NOMO-1 (cell line): ENCODE results near the gene MINDY4.

Source experiments
- DNase-seq, 2 experiments: peaks; one replicate each; lab custom pipeline; 2025; ENCODE audit not compliant: unreplicated experiment in 2 of 2; lab: John Stamatoyannopoulos, UW

The MINDY4 gene

DNA sequence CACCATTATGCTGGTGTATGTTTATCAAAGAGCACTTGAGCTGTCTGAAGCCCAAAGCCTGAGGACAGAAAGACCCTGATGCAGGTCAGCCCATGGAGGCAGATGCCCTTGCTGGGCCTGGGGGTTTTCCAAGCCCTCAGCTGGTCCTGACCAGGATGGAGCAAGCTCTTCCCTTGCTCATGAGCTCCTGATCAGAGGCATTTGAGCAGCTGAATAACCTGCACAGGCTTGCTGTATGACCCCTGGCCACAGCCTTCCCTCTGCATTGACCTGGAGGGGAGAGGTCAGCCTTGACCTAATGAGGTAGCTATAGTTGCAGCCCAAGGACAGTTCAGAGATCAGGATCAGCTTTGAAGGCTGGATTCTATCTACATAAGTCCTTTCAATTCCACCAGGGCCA lies 153.4 kb downstream of the MINDY4 start:
- DNase-seq, result no peak

DNA sequence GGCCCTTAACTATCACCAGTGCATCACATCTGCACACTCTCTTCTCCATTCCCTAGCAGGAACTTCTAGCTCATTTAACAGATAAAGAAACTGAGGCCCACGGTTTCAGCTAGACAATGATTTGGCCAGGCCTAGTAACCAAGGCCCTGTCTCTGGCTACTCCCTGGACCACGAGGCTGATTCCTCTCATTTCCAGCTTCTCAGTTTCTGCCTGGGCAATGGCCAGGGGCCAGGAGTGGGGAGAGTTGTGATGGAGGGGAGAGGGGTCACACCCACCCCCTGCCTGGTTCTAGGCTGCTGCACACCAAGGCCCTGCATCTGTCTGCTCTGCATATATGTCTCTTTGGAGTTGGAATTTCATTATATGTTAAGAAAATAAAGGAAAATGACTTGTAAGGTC lies 153.9 kb downstream of the MINDY4 start:
- DNase-seq, result no peak

DNA sequence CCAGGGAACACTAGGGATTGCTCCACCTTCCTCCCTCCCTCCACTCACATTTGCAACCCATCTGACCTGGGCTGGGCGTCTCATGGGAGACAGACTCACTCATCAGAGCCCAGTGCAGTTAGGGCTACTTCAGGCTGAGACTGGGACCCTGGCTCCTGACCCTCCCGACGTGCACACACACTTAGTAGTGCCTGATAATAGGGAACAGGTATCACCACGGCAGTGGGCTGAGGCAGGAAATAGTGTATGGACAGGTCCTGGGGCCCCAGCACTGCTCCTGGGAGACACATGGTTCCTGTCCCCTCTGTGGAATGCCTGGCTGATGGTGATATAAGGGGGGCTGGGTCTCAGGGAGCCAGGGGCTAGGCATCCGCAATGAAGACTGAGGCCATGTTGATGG lies 154.7 kb downstream of the MINDY4 start:
- no peak for DNase-seq

DNA sequence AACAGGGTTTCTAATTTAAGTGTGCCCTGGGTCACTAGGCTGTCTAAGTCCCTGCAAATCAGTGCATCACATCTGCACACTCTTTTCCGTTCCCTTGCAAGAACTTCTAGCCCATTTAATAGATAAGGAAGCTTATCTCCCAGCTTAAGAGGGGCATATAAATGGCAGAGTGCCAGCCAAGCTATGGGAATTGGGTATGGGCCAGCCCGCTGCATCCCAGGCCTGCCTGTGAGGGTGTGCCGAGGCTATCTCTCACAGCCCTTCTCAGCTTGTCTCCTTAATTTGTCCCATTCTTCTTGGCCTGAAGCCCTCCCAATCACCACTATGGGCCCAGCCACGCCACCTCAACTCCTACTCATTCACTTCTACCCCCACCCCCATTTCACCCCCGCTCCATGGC lies 155.1 kb downstream of the MINDY4 start:
- no peak for DNase-seq

DNA sequence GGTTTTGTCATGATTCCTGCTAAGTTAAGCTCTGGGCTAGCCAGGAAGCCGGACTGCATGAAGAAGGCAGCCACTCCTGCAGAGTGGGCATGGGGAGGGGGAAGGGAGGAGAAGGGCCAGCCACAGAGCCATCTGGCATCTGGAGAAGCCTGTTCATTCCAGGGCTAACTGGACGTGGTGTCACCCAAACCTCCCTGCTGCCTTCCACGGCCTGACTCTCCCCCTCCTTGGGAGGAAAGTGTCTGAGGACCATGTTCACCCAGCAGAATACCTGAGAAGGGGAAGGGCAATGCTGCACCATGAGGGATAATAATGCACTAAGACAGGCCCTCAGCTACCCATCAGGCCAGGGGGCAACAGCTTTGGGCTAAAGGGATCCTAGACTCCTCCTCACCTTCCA lies 155.8 kb downstream of the MINDY4 start:
- no peak for DNase-seq

DNA sequence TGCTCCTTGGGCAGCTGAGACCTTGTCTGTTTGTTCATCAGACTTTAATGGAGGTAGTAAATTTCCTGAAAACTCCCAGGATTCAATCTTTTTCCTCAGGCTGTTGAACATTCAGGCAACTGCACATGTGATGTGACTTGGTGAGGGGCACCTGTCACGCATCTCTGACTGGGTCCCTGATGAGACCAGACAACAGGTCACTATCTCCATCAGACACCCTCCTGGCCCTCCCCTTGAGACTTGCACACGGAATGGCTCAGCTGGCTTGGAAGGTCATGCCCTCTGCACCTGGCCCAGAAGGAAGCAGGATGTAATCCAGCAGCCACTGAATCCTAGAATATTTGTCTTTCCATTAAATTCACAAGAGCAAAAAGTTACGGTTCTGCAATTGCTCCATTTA lies 156.3 kb downstream of the MINDY4 start:
- DNase-seq, result no peak

DNA sequence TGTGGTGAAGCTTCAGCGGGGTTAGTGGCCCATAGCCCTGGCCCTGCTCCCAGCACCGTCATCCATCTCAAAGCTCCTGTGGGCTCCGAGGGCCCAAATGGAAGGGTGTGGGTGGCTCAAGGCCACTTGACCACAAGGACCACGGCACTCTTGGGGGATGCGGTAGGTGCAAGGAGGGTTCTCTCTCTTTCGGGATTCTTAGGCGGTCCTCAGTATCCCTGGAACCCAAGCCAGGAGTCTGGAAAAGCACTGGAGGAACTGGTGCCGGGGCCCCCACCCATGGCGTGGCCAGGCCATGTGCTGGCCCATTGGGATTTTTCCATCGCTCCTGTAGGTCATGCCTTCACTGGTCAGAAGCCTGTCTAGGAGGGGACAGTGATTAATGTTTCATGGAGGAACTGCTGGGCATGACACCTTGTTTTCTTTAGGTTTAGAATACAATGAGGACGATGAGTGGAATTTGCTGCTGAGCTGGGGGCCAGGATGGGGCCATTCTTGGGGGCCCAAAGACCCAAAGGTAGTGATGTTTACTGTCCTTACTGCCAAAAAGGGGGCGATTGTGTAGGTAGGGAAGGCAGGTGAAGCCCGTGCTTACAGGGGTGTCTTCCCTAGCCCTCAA lies 157.1 kb downstream of the MINDY4 start:
- DNase-seq, result no peak

DNA sequence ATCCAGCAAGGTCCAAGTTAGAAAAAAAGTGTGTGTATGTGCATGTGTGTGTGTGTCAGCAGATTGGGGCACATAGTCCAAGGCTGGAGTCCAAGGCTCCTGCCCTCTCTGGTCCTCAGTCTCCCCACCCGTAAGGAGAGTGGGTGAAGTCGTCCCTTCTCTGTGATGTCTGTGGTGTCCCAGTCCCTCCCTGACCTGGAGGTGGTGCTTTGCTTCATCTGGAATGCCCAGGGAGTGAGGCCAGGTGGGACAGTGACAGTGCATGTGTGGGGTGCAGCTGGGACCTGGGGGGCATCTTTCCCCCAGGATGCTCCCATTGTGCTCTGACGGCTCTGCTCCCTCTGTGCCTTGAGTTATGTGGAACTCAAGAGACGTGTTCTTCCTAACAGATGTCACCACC lies 158.5 kb downstream of the MINDY4 start:
- no peak for DNase-seq

DNA sequence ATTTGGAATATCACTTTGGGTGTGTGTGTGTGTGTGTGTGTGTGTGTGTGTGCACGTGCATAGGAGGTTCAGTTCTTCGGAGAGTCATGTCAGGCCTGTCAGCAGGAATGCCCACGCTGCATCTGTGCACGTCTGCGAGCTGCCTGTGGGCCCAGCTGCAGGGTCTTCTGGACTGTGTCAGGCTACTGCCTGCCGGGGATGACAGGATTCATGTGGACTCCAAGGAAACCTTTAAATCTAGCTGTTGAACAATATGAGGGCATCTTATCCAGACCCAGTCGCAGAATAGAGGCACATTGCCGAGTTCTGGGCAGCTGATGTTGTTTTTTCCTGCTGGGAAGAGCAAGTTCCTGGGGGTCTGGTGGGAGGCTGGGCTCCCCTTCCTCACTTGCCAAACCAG lies 159.4 kb downstream of the MINDY4 start:
- DNase-seq, result no peak

DNA sequence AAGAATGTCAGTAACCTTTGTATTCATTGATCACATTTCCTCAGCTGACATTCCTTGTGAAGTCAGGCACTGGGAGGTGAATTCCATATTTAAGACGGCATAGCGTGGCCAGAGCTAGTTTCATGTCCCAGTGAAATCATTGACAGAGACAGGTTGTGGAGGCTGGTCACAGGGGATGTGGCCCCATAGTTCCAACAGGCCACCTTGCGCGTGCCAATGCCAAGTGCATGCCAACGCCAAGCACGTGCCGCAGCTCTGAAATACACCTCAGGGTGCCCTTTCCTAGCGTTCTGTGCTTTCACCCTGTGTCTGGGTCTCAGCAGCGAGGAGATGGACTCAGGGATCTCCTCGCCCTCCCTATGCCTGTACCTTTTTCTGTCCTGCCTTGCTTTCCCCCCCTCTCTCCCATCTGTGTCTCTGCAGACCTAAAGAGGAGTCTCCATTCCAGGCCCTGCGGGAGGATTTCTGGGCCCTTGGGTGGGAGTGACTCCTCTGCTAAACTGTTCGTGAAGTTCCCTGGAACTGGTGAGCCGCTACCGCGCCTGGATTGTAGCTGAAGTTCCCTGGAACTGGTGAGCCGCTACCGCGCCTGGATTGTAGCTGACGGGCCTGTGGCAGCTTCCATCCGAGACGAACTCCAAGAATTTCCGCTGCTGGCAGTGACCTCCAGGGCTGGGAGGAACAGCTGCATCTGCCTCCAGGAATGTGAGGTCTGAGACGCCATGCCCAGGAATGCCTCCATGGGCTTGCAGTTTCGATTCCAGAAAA lies 160.1 kb downstream of the MINDY4 start:
- no peak for DNase-seq

DNA sequence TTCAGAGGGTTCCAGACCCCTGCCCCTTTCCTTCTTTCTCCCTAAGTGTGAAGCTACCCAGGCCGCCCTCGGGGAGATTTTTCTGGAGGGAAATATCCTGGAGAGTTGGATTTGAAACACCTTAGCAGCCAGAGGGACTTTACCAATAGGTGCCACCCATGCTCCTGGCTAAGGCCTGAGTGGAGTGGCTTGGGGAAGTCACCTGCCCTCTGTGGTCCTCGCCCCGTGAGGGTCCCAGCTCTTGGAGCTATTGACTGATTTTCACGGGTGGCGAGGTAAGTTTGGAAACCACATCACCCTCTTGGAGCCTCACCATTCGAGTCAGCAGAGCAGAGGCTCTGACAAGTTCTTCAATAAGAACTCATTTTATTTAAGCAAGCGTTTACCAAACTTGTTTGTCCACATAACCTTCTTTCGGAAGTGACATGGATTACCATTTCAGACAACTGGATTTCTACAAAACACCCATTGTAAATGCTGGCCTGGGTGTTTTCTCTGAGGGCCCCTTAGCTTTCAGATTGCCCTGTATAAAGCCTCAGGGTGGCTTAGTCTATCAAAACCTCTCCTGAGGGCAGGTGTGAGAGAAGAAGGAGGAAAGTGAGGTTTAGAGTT lies 160.8 kb downstream of the MINDY4 start:
- no peak for DNase-seq

DNA sequence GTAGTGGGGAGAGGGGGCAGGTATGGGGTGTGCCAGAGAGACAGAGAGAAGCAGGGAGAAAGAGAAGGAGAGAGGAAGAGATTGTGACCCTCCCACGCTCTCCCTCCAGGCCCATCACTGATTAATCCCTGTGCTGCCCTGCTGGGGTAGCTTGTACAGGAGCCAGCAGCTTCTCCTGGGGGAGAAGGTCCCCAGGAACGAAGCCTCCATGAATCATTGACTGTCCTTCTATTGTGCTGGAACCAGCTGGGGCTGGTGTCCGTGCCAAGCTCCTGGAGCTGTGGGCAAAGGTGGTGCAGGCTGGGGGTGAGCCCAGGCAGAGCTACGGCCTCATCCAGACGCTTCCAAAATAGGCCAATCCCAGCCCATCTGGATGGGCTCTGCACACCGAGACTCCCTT lies 161.3 kb downstream of the MINDY4 start:
- DNase-seq, result no peak

DNA sequence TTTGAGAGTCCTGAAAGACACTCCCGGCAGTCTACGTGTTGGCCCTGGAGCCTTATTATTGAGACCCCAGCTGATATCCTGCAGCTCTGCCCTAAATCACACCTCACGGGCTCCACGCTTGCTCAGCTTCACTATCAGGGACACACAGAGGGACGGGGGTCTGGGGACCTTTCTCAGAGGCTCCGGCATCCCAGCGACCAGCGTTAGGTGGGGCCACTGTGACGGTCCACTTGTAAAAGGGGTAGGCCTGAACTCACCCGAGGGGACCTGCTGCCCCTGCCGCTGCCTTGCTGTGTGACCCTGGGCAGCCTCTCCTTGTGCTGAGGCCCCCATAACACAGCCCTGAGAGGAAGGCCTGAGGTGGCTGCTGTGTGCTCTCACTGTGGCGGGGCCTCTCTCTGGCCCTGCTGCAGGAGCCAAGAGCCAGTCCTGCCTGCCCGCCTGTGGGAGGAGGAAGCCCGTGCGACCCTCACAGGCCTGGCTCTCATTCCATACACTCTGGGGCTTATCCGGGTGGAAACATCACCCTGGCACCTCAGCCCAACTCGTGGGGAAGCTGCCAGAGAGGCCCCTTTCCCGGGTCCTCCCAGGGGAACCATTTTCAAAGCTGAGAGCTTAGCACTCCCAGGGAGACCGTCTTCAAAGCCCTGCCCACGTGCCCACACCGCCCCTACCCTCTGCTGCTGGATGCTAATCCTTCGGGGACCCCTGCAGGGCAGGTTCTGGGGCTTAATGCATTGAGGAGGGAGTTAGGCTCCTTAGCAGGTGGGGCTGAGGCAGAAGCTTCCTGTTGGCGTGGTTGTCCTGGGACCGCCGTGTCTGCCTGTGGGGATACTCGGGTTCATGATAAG lies 162.1 kb downstream of the MINDY4 start:
- no peak for DNase-seq

DNA sequence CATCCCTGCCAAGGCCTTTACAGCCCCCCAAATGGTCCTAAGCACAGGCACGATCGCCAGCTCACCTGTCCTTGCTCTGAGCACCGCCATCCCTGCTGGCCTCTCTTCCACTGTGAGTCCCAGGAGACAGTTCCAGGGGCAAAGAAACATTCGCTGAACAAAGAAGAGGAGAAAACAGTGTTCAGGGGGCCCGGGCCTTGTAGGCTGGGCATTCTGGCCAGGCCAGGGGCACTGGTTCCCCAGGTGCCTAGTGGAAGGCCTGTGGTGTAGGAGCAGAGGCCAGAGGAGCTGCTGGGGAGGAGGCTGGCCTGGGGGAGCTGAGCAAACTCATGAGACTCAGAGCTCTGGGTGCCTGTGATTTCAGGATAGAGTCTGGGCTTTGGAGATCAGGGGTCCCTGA lies 163.0 kb downstream of the MINDY4 start:
- no peak for DNase-seq

DNA sequence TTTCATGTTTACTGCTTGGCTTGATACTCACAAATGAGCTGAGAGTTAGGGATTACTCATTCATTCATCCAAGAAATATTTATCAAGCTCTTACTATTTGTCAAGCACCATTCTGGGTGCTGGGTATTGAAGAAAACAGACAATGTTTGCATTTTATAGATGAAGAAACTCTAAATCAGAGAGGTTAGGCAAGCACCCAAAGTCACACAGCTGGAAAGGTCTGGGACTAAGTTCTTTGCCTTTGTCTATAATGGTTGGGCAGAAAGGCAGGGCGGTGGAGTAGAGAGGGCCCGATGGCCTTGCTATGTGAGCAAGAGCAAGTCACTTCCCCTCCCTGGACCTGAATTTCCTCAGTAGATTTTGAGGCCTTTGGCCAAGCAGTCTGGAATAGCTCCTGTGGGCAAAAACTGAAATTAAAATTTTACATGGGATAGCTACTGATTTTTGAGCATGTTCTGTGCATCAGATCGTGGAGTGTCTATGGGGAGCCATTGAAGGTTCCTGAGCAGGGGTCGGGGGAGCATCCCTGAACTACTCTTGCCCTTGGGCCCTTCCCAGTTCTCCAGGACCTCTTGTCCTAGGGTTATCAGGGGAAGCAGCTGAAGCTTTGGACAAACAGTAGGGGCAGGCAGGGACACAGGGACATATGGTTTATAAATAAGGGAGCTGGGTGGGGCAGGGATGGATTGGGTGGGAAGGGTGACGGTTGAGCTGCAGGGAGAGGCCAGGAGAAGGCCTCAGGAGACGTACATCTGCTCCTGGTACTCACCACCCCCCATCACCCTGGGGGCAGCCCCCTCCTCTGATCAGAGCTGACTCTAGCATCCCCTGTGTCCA lies 163.7 kb downstream of the MINDY4 start:
- no peak for DNase-seq

DNA sequence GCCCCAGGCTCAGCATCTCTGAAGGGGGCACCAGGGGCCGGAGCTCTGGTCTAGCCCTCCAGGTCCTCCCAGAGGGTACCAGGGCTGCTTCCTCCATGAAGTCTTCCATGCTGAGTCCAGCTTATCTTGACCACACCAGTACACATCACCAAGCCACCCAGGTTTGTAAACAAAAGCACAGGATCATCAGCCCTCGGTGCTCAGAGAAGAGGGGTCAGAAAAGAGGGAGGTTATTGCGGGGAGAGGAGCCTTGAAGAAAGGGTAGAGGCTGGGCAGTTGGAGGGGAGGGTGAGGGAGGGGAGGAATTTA lies 164.3 kb downstream of the MINDY4 start:
- no peak for DNase-seq

DNA sequence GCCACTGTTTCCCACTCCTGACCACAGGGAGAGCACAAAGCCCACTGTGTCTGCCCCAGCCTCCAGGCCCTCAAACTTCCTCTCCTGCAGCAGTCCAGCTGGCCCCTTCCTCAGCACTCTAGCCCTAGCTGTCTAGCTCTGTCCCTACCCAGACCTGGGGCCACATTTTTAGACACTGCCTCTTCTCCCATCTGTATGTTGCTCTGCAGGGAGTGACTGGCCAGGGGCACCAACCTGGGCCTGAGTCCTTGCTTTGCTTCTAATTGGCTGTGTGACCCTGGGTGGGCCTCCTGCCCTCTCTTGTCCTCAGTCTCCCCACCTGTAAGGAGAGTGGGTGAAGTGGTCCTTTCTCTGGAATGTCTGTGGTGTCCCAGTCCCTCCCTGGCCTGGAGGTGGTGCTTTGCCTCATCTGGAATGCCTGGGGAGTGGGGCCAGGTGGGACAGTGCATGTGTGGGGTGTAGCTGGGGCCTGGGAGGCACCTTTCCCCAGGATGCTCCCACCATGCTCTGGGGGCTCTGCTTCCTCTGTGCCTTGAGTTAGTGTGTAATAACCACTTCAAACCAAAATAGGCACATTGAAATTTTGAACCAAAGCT lies 165.5 kb downstream of the MINDY4 start:
- DNase-seq, result no peak

DNA sequence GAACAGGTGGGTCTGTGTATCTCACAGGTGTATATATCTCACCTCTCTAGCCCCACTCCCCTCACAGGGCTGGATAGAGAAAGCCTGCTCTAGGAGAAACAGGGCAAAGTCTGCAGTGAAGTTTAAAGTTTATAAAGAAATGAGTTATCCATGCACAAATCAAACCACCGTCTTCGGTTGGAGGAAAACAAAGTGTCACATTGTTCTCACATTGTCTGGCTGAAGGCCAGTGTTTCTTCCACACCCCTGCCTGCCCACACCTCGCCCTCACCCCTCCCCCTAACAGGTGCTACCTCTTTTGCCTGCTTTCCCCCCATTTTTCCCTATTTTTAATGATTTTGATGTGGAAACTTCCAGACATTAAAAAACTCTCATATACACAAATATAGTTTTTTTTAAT lies 166.2 kb downstream of the MINDY4 start:
- no peak for DNase-seq

DNA sequence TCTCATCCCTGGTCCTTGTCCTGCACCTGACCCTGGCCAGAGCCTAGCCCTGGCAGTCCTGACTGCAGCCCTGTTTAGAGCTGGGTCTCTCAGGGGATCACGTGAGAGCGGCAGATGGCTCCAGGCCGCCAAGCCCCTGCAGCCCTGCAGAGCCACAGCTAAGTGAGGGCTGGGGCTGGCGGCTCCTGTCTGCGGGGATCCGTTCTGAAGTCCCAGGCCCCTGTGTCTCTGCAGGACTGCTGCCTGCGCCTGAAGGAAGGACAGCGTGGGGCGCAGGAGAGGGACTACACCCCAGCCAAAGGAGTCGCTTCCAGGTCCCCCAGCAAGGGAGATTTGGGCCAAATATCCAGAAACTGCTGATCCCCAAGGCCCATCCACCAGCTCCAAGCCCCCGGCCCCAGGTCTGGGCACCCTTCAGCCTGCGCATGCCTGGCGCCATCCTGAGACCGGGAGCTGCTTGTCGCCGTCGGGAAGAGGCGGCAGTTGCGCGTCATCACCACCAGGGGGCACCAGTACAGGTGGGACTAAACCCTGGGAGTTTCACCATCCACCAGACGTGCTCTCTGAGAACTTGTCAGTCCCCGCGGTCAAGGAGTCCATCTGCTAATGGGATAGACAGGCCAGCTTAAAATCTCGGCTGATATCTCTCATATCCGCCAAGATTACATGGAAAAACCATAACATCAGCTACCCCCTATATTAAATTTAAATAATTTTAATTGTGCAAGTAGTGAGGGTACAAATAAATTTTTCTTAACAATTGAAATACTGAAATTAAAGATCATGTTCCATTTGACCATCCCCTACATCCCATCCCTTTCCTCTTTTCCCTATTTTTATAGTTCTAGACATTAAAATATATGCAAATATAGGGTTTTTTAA lies 167.5 kb downstream of the MINDY4 start:
- DNase-seq, result peak; percentile 13 to 31
